ENCODE measurements around the gene PNMT. TPM values are rescaled to one million over a fixed set of nuclear protein-coding genes. Genes with fewer than 3 reads are reported as not detected.

PNMT gene
- total and polyA plus RNA-seq, 7 donors, result 5.9 to 15.3 (median 8.6) TPM

- H3K9me3 ChIP-seq, result no peaks in the 10 kb centered on the region
- H3K4me3 ChIP-seq, result no peak overlapping the region
- 84 to 86% (median 85%) methylated on average over 11 of the region's 11 CpGs for WGBS, 3 donors
- DNase-seq (no peak), ATAC-seq (no peak)
- peaks cover 54% of the 10 kb centered on the region for H3K4me1 ChIP-seq
- TF ChIP-seq, protein P1, sequence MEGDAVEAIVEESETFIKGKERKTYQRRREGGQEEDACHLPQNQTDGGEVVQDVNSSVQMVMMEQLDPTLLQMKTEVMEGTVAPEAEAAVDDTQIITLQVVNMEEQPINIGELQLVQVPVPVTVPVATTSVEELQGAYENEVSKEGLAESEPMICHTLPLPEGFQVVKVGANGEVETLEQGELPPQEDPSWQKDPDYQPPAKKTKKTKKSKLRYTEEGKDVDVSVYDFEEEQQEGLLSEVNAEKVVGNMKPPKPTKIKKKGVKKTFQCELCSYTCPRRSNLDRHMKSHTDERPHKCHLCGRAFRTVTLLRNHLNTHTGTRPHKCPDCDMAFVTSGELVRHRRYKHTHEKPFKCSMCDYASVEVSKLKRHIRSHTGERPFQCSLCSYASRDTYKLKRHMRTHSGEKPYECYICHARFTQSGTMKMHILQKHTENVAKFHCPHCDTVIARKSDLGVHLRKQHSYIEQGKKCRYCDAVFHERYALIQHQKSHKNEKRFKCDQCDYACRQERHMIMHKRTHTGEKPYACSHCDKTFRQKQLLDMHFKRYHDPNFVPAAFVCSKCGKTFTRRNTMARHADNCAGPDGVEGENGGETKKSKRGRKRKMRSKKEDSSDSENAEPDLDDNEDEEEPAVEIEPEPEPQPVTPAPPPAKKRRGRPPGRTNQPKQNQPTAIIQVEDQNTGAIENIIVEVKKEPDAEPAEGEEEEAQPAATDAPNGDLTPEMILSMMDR (IDR thresholded peaks at IDR 0.05), result no peak
- no peaks in the 10 kb centered on the region for H3K27me3 ChIP-seq (ENCODE audit: insufficient read depth in 3 of 3, low read length in 2 of 3)
- H3K27ac ChIP-seq, result no peak overlapping the region
- intact Hi-C loops (cut with DNase I), result loop anchor here (2.0 to 5.0 kb wide), 2 partner anchors 19 to 32 kb away; no protein-coding TSS in a partner anchor
- no peaks in the 10 kb centered on the region for H3K36me3 ChIP-seq (ENCODE audit: insufficient read depth in 1 of 2, low read depth in 1 of 2)
These were observed 28.4 kb upstream of the PNMT start for GRCh38 chr17:39639566-39640458.

DNA sequence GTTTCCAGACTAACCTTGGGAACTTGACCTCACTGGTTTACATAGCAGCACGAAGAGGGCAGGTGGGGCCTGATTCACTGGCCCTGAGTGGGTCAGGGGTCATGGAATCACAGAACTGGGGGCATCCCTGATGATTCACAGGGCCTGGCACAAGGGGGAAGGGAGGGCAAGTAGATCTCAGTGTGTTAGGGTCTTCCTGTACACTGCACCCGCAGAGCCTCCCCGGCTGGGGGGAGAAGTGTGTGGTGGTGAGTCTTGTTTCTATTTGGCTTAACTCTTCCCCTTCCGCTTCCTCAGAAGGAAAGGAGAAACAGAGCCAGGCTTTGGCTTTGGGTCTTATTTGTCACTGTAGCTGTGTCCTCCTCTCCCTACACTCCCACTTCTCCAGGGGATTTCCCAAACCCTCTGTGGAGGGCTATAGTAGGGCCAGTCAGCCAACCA lies 27.6 kb upstream of the PNMT start:
- peaks cover 54% of the 10 kb centered on the region for H3K4me1 ChIP-seq

DNA sequence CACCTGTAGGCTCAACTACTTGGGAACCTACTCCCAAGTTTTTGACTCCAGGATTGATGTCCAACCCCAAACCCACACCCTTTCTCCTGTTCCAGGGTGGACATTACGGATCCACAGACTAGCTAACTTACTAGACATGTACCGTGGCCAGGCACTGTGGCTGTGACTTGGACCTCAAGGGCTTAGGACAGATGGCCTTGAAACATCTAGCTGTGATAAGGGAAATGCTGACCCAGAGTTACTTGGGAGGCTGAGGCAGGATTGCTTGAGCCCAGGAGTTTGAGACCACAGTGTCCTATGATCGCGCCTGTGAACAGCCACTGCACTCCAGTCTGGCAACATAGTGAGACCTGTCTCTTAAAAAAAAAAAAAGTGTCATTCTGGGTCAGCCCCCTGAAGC lies 27.2 kb upstream of the PNMT start:
- intact Hi-C loops (cut with DNase I), result no loop called here
- no peak for ATAC-seq
- H3K27me3 ChIP-seq (ENCODE audit: insufficient read depth in 3 of 3, low read length in 2 of 3), result no peaks in the 10 kb centered on the region
- H3K9me3 ChIP-seq, result no peaks in the 10 kb centered on the region
- TF ChIP-seq, protein P1 (IDR thresholded peaks at IDR 0.05), result no peak
- no peak overlapping the region for H3K27ac ChIP-seq
- DNase-seq, result no peak
- no peaks in the 10 kb centered on the region for H3K36me3 ChIP-seq (ENCODE audit: insufficient read depth in 1 of 2, low read depth in 1 of 2)
- WGBS, 3 donors, result 89 to 96% (median 93%) methylated on average over 4 of the region's 4 CpGs
- no peak overlapping the region for H3K4me3 ChIP-seq
- peaks cover 50% of the 10 kb centered on the region for H3K4me1 ChIP-seq

More for the DNA sequence above, 27.6 kb upstream of the PNMT start:
- intact Hi-C loops (cut with DNase I), result no loop called here
- Histone ChIP-seq H3K36me3 (ENCODE audit: insufficient read depth in 1 of 2, low read depth in 1 of 2) (no peaks in the 10 kb centered on the region), H3K9me3 (no peaks in the 10 kb centered on the region), H3K4me3 (no peak overlapping the region), H3K27me3 (ENCODE audit: insufficient read depth in 3 of 3, low read length in 2 of 3) (no peaks in the 10 kb centered on the region), H3K27ac (no peak overlapping the region)
- 40 to 61% (median 54%) methylated on average over 4 of the region's 4 CpGs for WGBS, 3 donors
- ATAC-seq, result no peak
- DNase-seq, result no peak
- TF ChIP-seq, protein P1 (IDR thresholded peaks at IDR 0.05), result no peak

GRCh38 chr17:39641883-39642282 lies 26.4 kb upstream of the PNMT start:
- TF ChIP-seq, protein P1 (IDR thresholded peaks at IDR 0.05), result no peak
- no peak for ATAC-seq
- no peaks in the 10 kb centered on the region for H3K9me3 ChIP-seq
- no peaks in the 10 kb centered on the region for H3K36me3 ChIP-seq (ENCODE audit: insufficient read depth in 1 of 2, low read depth in 1 of 2)
- WGBS, 3 donors, result 71 to 76% (median 73%) methylated on average over 7 of the region's 7 CpGs
- DNase-seq, result no peak
- H3K4me1 ChIP-seq, result peaks cover 46% of the 10 kb centered on the region
- no peak overlapping the region for H3K27ac ChIP-seq
- intact Hi-C loops (cut with DNase I), result no loop called here
- H3K27me3 ChIP-seq (ENCODE audit: insufficient read depth in 3 of 3, low read length in 2 of 3), result no peaks in the 10 kb centered on the region
- H3K4me3 ChIP-seq, result no peak overlapping the region
